A549 (cell line): ENCODE data around the gene TCTN3. TPM values are rescaled to one million over a fixed set of nuclear protein-coding genes. Genes with fewer than 3 reads are reported as not detected.

Experiments
- ATAC-seq, 2 experiments: fragments of 200-7000 bp in 1 of 2; fragments of >200 bp in 1 of 2; cut with Nextera tagmentation in 1 of 2; cut with Tn5 transposase in 1 of 2; 3 replicates each; pipeline versions ENCODE4 v1.8.0 to v1.9.1; 2018 to 2020; ENCODE audit warnings: mild to moderate bottlenecking in 1 of 2, moderate library complexity in 1 of 2
- CTCF ChIA-PET: fragments of 300-600 bp; sonication (Branson Sonifier 250); formaldehyde crosslinking; extraction: SDS; loops from one replicate; lab custom pipeline; 2021; ENCODE audit warnings: antibody characterized with exemption, inconsistent platforms; lab: Yijun Ruan, JAX
- POLR2A ChIA-PET: fragments of 350-600 bp; formaldehyde crosslinking; extraction: SDS; loops from one replicate; lab custom pipeline; 2021; ENCODE audit warnings: antibody characterized with exemption, inconsistent platforms; lab: Yijun Ruan, JAX
- DNase-seq, 2 experiments: peaks; one replicate each; pipeline versions ENCODE4 v3.0.0 to v3.0.0-alpha.2; 2011 to 2016; ENCODE audit warnings: low read depth in 1 of 2, low spot score in 1 of 2
- FAIRE-seq: peaks from 2 replicates; lab custom pipeline; 2011; peaks lifted over from hg19 to GRCh38; lab: Jason Lieb, UNC
- H3K27ac ChIP-seq, 2 experiments: fragments of >200 bp; sonication (Bioruptor Twin); formaldehyde crosslinking; 3 replicates each; pipeline ENCODE4 v1.5.1; 2016 to 2017
- H3K4me1 ChIP-seq: fragments of >200 bp; sonication (Bioruptor Twin); formaldehyde crosslinking; 3 replicates; pipeline ENCODE4 v1.6.1; 2016
- H3K4me2 ChIP-seq: fragments of >200 bp; sonication (Bioruptor Twin); formaldehyde crosslinking; 3 replicates; pipeline ENCODE4 v1.6.1; 2016
- H3K4me3 ChIP-seq: fragments of >200 bp; sonication (Bioruptor Twin); formaldehyde crosslinking; 3 replicates; pipeline ENCODE4 v1.5.1; 2016
- H3K9me3 ChIP-seq: fragments of >200 bp; sonication (Bioruptor Twin); formaldehyde crosslinking; 3 replicates; pipeline ENCODE4 v1.6.1; 2016
- CBX2 ChIP-seq: fragments of 200-600 bp; sonication (generic); IDR thresholded peaks from 2 replicates; pipeline ENCODE4 v1.6.1; 2016; ENCODE audit warnings: low read depth, mild to moderate bottlenecking, borderline replicate concordance
- CEBPB ChIP-seq, 2 experiments: fragments of >200 bp in 1 of 2; sonication (Bioruptor Twin) in 1 of 2; formaldehyde crosslinking in 1 of 2; IDR thresholded peaks; 2 replicates each; pipeline ENCODE4 v1.6.1; 2012 to 2016
- CHD2 ChIP-seq: fragments of 150-350 bp; IDR thresholded peaks from 2 replicates; pipeline ENCODE4 v1.6.1; 2014; ENCODE audit warnings: low read length; ENCODE audit not compliant: partially characterized antibody
- EHF ChIP-seq: fragments of 250-450 bp; sonication (Bioruptor Pico); IDR thresholded peaks from 2 replicates; pipeline ENCODE4 v1.5.0; 2020; ENCODE audit warnings: mild to moderate bottlenecking
- FOSB ChIP-seq: fragments of 250-450 bp; sonication (Bioruptor Pico); IDR thresholded peaks from 2 replicates; pipeline ENCODE4 v1.5.0; 2020; ENCODE audit warnings: mild to moderate bottlenecking, moderate library complexity
- FOSL2 ChIP-seq, 2 experiments: fragments of 450-650 bp in 1 of 2; fragments of >200 bp in 1 of 2; sonication (Bioruptor Twin) in 1 of 2; formaldehyde crosslinking; IDR thresholded peaks; 2 replicates each; pipeline versions ENCODE4 v1.5.0 to v1.6.1; 2016 to 2020; ENCODE audit warnings: mild to moderate bottlenecking in 1 of 2, moderate library complexity in 1 of 2
- GATA3 ChIP-seq: IDR thresholded peaks from 2 replicates; pipeline ENCODE4 v1.6.1; 2012; ENCODE audit warnings: borderline replicate concordance
- HOXA7 ChIP-seq: fragments of 250-450 bp; sonication (Bioruptor Pico); IDR thresholded peaks from 2 replicates; pipeline ENCODE4 v1.5.0; 2020; ENCODE audit warnings: mild to moderate bottlenecking, moderate library complexity
- HOXB13 ChIP-seq: fragments of 250-450 bp; sonication (Bioruptor Pico); IDR thresholded peaks from 2 replicates; pipeline ENCODE4 v1.5.0; 2020; ENCODE audit warnings: low read depth, mild to moderate bottlenecking, moderate library complexity
- HOXB5 ChIP-seq: fragments of 250-450 bp; sonication (Bioruptor Pico); IDR thresholded peaks from 2 replicates; pipeline ENCODE4 v1.5.0; 2020; ENCODE audit warnings: mild to moderate bottlenecking, moderate library complexity
- JUNB ChIP-seq: fragments of >200 bp; sonication (Bioruptor Twin); formaldehyde crosslinking; IDR thresholded peaks from 2 replicates; pipeline ENCODE4 v1.6.1; 2016
- NFE2L2 ChIP-seq: fragments of 150-350 bp; conservative IDR thresholded peaks from 2 replicates; pipeline ENCODE4 v1.6.1; 2014; ENCODE audit warnings: low read length
- RCOR1 ChIP-seq: fragments of 150-350 bp; IDR thresholded peaks from 2 replicates; pipeline ENCODE4 v1.6.1; 2014; ENCODE audit warnings: antibody characterized with exemption, low read length, low read depth
- RFX5 ChIP-seq: fragments of 450-650 bp; IDR thresholded peaks from 2 replicates; pipeline ENCODE4 v1.7.1; 2014; ENCODE audit warnings: antibody characterized with exemption, mild to moderate bottlenecking, moderate library complexity
- RNF2 ChIP-seq: fragments of 200-600 bp; sonication (generic); IDR thresholded peaks from 2 replicates; pipeline ENCODE4 v1.6.1; 2016; ENCODE audit warnings: low read depth, mild to moderate bottlenecking, antibody characterized with exemption, moderate library complexity, borderline replicate concordance
- SREBF2 ChIP-seq: fragments of 450-650 bp; IDR thresholded peaks from 2 replicates; pipeline ENCODE4 v1.6.1; 2014; ENCODE audit warnings: mild to moderate bottlenecking, moderate library complexity
- ZSCAN20 ChIP-seq: fragments of 250-450 bp; sonication (Bioruptor Pico); IDR thresholded peaks from 2 replicates; pipeline ENCODE4 v1.8.0; 2022; ENCODE audit warnings: mild to moderate bottlenecking, moderate library complexity
- WGBS: methylation state at CpG from one replicate; pipeline ENCODE4 v1.1.6; 2017; ENCODE audit errors: missing lambda C conversion rate; 5-methylcytosine and 5-hydroxymethylcytosine counted together
- polyA plus RNA-seq, 4 experiments: library from polyadenylated mRNA; depleted of rRNA in 3 of 4; stranded (reverse); fragments of >200 nt; fragmentation: RNase III in 1 of 4; extraction: RNeasy Plus Mini Kit Qiagen cat#74134 plus additional on column Dnase treatment in 1 of 4; gene quantifications; 2 replicates in 3 of 4; 3 replicates in 1 of 4; pipeline ENCODE4 v1.2.3, GENCODE V29; 2011 to 2017
- TF ChIP-seq, protein P1 (sequence below): fragments of 150-350 bp; IDR thresholded peaks from 2 replicates; pipeline ENCODE4 v1.6.1; 2014; ENCODE audit warnings: low read depth, mild to moderate bottlenecking, low read length
- TF ChIP-seq, protein P2 (sequence below): fragments of >200 bp; sonication (Bioruptor Twin); formaldehyde crosslinking; IDR thresholded peaks from 2 replicates; pipeline ENCODE4 v1.6.1; 2016
- TF ChIP-seq, protein P3 (sequence below): fragments of >200 bp; sonication (Bioruptor Twin); formaldehyde crosslinking; IDR thresholded peaks from 3 replicates; pipeline ENCODE4 v1.6.1; 2016
- TF ChIP-seq, protein P4 (sequence below): IDR thresholded peaks from 2 replicates; pipeline ENCODE4 v1.6.1; 2012; ENCODE audit warnings: low read depth, borderline replicate concordance
- TF ChIP-seq, protein P5 (sequence below): fragments of >200 bp; sonication (Bioruptor Twin); formaldehyde crosslinking; IDR thresholded peaks from 3 replicates; pipeline ENCODE4 v1.5.1; 2016

Gene TCTN3
- polyA plus RNA-seq, 2 of the 4 experiments (the other 2 are of a cell fraction), result 36.5 to 55.5 TPM

DNA sequence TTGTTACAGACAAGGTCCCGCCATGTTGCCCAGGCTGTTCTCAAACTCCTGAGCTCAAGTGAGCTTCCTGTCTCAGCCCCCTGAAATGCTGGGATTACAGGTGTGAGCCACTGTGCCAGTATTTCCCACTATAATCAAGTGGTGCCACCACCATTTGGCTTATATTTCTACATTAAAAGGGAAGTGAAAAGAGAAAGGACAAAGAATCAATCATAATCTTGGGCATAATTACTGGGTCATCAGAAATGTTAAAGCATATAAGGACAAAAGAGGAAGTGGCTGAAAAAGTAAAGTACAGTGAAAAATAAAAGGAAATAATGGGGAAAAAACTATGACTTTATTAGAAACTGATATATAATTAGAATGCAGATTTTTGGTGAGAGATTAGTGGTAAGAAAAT lies 36.5 kb upstream of the TCTN3 start:
- ChIA-PET POLR2A (interaction anchor here (0.7 kb wide), 1 partner anchor 1087 kb away, joined by 4 read pairs; no protein-coding TSS in a partner anchor), CTCF (no interaction called here)
- FAIRE-seq, result no peak
- 47% methylated on average over 1 of the region's 1 CpG for WGBS
- TF ChIP-seq ZSCAN20 (CRISPR knock-in tag), result no peak
- TF ChIP-seq, protein P1, sequence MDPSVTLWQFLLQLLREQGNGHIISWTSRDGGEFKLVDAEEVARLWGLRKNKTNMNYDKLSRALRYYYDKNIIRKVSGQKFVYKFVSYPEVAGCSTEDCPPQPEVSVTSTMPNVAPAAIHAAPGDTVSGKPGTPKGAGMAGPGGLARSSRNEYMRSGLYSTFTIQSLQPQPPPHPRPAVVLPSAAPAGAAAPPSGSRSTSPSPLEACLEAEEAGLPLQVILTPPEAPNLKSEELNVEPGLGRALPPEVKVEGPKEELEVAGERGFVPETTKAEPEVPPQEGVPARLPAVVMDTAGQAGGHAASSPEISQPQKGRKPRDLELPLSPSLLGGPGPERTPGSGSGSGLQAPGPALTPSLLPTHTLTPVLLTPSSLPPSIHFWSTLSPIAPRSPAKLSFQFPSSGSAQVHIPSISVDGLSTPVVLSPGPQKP, result no peak
- TF ChIP-seq, all 56 proteins: peak for 0
- Histone ChIP-seq H3K4me2 (no peak overlapping the region), H3K27ac (no peak overlapping the region), H3K9me3 (no peaks in the 10 kb centered on the region), H3K4me1 (no peaks in the 10 kb centered on the region), H3K4me3 (no peak overlapping the region)
- ATAC-seq, result no peak
- no peak for DNase-seq

DNA sequence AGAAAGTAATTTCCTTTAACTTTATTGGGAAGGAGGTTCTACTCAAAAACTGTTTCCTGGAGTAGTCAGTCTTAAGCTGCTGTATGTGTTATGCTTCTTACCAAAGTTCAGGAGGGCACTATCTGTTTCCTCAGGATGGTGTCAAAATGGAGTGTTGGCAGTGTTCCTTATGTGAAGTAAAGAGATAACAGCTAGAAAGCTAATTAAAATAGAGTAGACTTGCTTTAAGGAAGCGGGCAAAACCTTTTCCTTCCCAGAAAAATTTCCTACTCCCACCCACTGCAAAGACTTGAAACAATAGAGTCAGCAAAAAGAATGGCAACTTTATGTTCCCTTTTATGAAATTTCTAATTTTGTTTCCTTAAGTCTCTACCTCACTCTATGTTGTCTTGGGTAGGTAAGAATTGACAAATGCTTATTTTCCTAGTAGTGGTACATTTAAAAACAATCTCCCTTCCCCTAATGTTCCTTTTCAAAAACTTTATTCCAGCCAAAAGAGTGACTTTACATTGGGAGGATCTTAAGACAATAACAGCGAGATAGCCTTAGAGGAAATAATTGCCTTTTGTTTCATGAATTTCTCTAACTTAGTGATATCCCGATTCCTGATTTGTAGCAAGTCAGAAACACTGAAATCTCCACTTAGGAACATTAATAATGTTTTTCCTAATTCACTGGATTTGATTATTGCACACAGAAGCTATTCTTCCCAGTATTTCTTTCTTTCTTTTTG lies 35.8 kb upstream of the TCTN3 start:
- no peak overlapping the region for H3K4me2 ChIP-seq
- TF ChIP-seq CHD2, result no peak
- TF ChIP-seq, protein P2, sequence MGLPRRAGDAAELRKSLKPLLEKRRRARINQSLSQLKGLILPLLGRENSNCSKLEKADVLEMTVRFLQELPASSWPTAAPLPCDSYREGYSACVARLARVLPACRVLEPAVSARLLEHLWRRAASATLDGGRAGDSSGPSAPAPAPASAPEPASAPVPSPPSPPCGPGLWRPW, result no peak
- TF ChIP-seq FOSB, result no peak
- no peak for TF ChIP-seq EHF (CRISPR knock-in tag)
- TF ChIP-seq, protein P3, sequence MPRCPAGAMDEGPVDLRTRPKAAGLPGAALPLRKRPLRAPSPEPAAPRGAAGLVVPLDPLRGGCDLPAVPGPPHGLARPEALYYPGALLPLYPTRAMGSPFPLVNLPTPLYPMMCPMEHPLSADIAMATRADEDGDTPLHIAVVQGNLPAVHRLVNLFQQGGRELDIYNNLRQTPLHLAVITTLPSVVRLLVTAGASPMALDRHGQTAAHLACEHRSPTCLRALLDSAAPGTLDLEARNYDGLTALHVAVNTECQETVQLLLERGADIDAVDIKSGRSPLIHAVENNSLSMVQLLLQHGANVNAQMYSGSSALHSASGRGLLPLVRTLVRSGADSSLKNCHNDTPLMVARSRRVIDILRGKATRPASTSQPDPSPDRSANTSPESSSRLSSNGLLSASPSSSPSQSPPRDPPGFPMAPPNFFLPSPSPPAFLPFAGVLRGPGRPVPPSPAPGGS, result no peak
- TF ChIP-seq, protein P1, result no peak
- TF ChIP-seq HOXA7 (CRISPR knock-in tag), result no peak
- TF ChIP-seq GATA3, result no peak
- TF ChIP-seq RFX5, result no peak
- no peak for TF ChIP-seq NFE2L2
- TF ChIP-seq, protein P4, sequence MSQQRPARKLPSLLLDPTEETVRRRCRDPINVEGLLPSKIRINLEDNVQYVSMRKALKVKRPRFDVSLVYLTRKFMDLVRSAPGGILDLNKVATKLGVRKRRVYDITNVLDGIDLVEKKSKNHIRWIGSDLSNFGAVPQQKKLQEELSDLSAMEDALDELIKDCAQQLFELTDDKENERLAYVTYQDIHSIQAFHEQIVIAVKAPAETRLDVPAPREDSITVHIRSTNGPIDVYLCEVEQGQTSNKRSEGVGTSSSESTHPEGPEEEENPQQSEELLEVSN, result no peak
- no peak for TF ChIP-seq SREBF2
- no peak for TF ChIP-seq CEBPB (IDR thresholded peaks at IDR 0.05)
- no peak for TF ChIP-seq HOXB13 (CRISPR knock-in tag)
- TF ChIP-seq, all 56 proteins: peak for 0
- Histone ChIP-seq H3K27ac (no peak overlapping the region), H3K4me3 (no peak overlapping the region), H3K9me3 (no peaks in the 10 kb centered on the region), H3K4me1 (no peaks in the 10 kb centered on the region)
- ChIA-PET CTCF (no interaction called here), POLR2A (no interaction called here)
- no peak for DNase-seq
- WGBS, result 19% methylated on average over 3 of the region's 3 CpGs
- ATAC-seq, result no peak
- no peak for FAIRE-seq

DNA sequence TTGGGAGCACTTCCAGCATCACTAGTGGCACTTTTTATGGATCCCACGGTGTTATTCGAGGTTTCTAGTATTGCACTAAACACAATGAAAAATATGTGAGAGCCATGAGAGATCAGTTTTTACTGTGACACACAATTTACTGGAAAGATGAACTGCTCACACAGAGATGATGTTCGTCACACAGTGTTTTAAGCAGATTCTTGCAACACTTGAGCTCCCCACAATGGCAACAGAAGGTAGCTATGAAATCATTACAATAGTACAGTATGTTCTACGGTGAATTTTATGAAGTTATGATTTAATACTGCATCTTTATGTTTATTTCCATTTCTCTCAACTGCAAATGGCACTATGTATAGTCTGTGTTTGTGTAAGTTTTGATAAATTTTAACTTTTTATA lies 34.8 kb upstream of the TCTN3 start:
- ATAC-seq, result no peak
- TF ChIP-seq HOXB5, result no peak
- TF ChIP-seq, protein P4, result no peak
- no peak for TF ChIP-seq CHD2
- TF ChIP-seq RCOR1, result no peak
- no peak for TF ChIP-seq FOSL2 (IDR thresholded peaks at IDR 0.05)
- no peak for TF ChIP-seq FOSL2 (CRISPR knock-in tag; IDR thresholded peaks at IDR 0.05)
- no peak for TF ChIP-seq RNF2
- TF ChIP-seq, protein P2, result no peak
- no peak for TF ChIP-seq CEBPB (IDR thresholded peaks at IDR 0.05)
- no peak for TF ChIP-seq CBX2
- TF ChIP-seq, protein P5, sequence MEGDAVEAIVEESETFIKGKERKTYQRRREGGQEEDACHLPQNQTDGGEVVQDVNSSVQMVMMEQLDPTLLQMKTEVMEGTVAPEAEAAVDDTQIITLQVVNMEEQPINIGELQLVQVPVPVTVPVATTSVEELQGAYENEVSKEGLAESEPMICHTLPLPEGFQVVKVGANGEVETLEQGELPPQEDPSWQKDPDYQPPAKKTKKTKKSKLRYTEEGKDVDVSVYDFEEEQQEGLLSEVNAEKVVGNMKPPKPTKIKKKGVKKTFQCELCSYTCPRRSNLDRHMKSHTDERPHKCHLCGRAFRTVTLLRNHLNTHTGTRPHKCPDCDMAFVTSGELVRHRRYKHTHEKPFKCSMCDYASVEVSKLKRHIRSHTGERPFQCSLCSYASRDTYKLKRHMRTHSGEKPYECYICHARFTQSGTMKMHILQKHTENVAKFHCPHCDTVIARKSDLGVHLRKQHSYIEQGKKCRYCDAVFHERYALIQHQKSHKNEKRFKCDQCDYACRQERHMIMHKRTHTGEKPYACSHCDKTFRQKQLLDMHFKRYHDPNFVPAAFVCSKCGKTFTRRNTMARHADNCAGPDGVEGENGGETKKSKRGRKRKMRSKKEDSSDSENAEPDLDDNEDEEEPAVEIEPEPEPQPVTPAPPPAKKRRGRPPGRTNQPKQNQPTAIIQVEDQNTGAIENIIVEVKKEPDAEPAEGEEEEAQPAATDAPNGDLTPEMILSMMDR, result no peak
- no peak for TF ChIP-seq JUNB
- no peak for TF ChIP-seq HOXB13 (CRISPR knock-in tag)
- H3K4me2 ChIP-seq, result no peak overlapping the region
- 4% methylated on average over 4 of the region's 4 CpGs for WGBS
- H3K27ac ChIP-seq, result no peak overlapping the region
- H3K4me3 ChIP-seq, result no peak overlapping the region
- DNase-seq, result no peak
- no peaks in the 10 kb centered on the region for H3K4me1 ChIP-seq
- CTCF ChIA-PET, result interaction anchor here (1.4 kb wide), 1 partner anchor 35 kb away, joined by 7 read pairs; the partner anchor contains the start of gene TCTN3
- POLR2A ChIA-PET, result no interaction called here
- H3K9me3 ChIP-seq, result no peaks in the 10 kb centered on the region
- FAIRE-seq, result no peak
